Hippocampal formation (tissue), 2 donors: ENCODE measurements around the gene STYXL2.

ENCODE experiments used
- DNase-seq, 2 donors: peaks; one replicate each; lab custom pipeline; 2025; lab: John Stamatoyannopoulos, UW

STYXL2 gene

DNA sequence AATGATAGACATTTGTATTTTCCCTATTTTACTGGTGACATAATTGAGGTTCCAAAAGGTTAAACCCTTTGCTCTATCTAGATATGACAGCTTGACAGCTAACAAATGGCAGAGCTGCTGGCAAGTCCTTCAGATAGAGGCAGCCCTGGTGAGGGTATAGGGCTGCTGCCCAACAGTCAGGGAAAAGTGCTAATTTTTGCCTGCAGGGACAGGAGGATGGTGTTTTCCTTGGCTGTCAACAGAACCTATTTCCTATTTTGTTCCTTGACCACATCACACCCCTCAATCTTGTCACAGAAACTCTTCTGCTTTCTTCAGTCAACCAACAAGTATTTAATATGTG, 16.0 kb upstream of the STYXL2 start:
- no peak for DNase-seq

DNA sequence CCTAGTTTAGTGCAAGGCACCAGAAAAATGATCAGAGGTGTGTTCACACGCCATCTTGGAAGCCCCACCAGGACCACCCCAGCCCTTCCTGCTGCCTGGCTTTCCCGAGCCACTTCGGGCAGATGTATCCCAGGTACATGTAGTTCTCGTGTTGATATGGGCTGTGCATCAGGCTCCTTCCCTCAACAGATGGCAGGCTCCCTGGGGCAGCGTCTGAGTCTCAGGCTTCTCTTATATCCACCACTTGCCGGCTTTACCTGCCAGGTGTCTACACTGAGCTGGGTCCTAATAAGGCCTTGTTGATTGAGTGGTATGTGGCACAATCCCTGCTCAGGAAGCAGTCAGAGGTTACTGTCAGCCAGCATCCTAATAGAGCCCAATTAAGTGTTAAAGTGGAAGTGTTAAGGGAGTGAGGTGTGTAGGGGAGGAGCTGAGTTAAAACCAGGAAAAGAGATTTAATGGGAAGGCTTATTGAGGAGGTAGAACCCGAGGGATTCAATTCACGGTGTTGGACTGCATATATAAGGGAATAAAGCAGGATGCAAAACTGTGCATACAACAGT, 12.2 kb upstream of the STYXL2 start:
- no peak for DNase-seq

DNA sequence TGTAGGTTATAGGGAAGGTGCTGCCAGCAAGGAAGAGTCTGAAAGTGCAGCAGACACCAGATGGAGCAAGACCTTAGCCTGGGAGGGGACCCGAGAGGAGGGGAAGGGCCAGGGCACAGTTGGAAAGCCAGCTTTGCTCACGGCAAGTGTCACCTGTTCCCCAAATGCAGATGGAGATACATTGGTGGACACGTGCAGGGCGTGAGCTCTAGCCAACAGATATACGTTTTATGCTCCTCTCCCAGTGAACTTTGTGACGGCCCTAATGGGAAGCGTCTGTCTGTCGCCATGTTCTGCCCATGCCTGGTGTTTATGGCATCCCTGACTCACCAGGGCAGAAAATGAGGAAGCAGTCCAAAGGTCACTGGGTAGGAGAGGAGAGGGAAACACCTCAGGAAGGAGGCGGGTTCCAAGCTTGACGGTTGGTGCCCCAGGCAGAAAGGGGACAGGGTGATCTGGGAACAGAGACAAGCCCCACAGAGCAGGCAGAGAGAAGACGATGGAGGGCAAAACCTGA, 11.3 kb upstream of the STYXL2 start:
- no peak for DNase-seq

DNA sequence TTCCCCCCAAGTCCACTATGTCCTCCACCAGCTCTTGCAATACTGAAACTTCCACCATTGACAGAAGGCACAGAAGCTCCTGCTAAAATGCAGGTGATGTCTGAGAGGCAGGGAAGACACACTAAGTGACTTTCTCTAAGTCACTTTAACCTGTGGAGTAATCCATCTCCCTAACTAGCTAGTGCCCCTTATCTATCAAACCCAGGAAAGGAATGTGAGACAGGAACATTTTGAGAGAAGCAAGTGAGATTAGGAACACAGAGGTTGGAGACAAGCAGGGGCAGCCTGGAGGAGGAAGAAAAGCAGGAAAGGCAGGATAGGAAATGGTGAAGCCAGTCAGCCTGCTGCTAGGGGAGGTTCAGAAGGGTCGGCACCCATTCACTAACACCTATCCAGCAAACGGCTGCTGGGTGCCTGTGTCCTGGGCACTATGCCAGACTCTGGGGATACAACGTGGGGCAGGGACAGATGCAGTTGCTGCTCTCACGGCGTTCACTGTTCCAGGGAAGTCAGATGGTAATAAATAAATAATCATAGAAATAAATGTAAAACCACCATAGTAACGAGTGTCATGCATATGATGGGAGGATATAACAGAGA, 10.7 kb upstream of the STYXL2 start:
- no peak for DNase-seq

DNA sequence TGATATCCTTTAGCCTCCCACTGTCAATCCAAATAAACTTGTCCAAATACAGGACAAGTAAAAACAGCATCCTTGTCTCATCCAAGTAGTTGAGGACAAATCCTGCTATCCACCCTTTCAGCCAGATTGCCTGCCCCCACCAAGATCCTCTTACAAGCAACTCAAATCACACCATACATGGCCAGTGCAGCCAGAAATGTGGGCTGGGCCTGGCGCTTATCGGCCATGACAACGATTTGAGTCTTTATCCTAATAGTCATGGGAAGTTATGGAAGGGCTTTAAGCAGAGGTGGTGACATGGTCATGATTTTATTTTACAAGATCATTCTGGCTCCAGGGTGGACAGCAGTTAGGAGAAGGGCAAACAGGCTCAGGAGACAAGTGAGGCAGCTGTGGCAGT, 10.0 kb upstream of the STYXL2 start:
- DNase-seq = no peak

DNA sequence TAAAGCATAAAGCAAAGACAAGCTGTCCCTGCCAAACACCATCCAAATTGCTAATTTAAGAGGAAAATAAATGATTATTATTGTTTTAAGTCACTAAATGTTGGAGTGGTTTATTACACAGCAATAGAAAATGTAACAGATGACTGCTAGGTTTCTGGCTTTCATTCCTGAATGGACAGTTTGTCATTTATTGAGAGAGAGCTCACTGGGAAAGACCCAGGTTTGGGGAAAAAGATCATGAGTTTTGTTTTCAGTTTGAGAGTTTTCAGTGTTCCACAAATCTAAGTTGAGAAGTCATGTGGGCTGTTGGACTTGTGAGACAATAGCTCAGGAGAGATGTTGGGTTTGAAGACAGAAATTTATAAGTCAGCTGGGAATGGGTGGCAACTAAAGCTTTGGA, 9.1 kb upstream of the STYXL2 start:
- DNase-seq = no peak

DNA sequence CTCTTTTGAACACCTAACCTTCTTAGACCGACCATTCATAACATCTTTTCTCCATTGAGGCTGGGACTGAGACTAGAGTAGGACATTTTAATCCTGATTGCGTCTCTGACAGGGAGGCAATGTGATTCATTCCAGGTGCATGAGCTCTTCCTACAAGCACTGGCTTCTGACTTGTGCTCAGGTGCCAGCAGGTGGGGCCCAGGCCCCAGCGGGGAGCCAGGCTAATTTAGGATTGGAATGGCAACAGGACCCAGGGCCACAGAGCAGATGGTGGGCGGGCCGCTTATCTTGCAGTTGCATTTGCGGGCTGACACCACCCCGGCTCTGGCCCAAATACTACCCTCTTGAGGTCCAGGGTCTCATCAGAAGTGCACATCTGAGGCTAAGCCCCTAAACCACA, 7.8 kb upstream of the STYXL2 start:
- DNase-seq = no peak

DNA sequence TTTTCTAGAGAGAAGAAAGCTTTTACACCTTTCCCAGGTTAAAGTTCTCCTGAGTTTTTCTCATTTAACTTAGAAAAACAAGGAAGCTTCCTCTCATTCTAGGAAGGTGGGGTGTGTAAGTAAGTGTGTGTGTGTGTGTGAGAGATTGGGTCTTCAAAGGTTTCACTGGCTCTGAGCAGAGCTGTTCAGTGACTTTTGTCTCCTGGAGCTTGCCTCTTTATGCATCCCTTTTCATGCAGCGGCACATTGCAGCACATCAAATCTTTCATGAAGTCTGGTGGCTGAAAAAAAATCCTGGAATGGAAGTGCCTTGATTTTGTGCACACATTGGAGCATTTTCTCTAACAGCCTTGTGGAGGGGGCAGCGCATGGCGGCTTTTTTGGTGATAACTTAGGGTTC, 7.1 kb upstream of the STYXL2 start:
- DNase-seq = no peak

DNA sequence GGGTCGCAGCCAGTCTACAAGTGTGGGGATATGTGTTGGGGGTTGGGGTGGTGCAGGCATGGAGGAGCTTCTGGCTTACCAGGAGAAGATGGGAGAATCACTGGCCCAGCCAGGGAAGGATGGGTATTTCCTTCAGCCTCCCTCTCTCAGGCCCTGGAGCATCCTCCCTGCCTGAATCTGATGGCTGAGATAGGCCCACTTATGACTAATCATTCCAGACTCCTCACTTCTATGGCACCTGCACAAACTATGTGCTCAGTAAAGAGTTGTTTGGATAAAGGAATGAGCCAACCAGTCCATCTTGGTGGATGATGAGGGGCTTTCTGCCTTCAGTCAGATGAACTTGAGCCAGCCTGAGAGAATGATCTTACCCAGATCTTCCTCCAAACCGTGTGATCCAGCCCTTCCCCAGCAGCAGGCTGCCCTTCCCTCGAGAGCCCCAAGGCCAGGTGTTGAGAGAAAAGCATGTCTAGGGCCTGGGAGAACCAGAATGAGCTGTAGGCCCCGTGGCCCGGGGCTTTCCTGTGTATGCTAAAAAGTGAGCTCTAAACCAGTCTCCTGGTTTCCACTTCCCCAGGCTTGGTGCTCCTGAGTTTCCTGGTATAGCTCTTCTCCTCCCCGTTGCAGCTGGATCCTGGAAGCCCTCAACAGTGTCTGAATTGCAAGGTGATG, 5.0 kb upstream of the STYXL2 start:
- no peak for DNase-seq

DNA sequence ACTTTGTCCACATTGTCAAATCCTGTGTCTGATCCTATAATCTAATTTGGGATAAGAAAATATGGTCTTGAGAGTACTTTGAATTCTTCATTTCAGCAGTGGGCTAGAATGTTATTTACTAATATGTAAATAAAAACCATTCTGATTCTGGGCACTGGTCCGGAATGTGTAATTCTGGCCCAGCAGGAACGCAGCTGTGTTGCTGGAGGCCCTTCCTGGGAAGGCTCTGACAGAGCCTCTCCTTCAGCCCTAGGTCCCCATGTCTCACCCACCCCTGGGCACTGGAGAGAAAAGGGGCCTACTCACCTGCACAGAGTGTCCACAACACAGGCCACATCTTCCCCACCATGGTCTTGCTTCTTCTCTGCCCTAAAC, 3.9 kb upstream of the STYXL2 start:
- no peak for DNase-seq

DNA sequence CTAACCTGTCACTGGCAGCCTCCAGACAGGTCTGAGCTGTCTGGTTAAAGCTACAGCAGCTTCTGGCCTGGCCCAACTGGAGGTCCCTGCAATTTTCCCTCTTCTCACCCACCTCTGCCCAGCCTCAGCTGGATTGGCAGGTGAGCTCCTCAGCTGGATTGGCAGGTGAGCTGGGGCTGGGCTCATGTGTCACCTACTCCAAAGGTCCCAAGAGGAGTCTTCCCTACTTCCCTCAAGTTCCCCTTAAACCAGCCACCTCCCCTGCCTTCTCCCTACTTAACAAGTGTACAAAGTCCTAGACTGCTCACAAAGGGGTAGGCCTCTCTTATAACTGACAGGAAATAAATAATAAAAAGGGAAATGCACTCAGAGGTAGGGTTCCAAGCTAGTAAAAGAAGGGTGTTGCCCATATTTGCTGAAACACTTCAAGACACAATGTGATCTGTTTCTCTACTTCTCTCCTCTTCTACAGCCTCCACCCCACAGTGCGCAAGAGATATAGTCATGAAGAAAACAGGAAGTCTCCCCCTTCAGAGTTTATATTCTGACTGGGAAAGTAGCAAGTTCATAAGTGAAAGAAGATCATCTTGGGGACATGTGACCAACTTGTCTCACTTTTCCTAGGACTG, 3.4 kb upstream of the STYXL2 start, which contains the start of gene GPA33:
TSS of gene GPA33 (minus strand) at position 64 of the 629 bp plus-strand sequence. CDS start 90 bp downstream, outside the sequence.
- DNase-seq = no peak

DNA sequence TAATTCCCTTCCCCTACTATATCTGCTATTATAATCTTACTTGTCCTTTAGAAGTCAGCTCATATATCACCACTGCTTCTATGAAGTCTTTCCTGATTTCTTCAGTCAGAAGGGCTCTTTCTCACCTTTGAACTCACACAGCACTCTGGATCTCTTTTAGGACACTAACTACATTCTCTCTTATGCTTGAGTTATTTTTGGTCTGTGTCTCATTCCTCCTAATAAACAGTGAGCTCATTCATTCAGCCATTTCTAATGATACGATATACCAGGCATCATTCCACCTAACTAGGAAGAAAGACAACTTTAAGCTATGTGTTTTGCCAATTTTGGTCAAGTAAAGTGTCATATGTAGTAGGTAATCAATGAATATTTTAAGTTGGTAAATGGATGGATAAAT, 1.2 kb upstream of the STYXL2 start:
- DNase-seq = no peak

DNA sequence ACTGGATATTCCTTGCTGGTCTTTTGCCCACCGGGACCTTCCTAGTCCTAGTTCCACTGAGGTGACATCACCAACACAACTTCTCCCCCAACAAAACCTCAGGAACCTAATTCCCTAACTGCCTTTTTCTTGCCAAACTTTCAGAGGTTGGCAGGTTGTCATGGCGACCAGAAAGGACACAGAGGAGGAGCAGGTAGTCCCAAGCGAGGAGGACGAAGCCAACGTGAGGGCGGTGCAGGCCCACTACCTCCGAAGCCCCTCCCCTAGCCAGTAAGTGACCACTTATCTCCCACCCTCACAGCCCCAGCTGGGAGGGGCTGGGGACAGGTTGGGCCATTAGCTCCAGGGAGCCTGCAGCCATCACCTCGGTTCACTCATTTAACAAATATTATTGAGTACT, 815 bp downstream of the STYXL2 start:
- DNase-seq = no peak

DNA sequence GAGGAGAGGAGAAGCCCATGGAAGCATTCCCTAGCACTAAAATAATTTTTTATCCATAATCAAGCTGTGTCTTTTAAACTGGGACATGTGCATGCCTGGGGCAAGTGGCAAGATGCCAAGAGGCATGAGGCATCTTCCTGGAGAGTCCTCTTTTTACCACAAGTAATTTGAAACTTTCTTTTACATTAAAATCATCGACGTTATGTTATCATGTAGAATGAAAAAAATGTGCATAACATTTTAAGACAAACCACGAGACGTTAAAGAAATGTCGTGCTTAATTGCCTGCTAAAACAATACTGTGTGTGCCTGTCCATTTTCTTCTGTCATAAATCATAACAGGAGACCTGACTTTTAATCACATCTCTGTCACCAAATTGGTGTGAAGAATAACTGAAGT, 1.5 kb downstream of the STYXL2 start:
- no peak for DNase-seq

DNA sequence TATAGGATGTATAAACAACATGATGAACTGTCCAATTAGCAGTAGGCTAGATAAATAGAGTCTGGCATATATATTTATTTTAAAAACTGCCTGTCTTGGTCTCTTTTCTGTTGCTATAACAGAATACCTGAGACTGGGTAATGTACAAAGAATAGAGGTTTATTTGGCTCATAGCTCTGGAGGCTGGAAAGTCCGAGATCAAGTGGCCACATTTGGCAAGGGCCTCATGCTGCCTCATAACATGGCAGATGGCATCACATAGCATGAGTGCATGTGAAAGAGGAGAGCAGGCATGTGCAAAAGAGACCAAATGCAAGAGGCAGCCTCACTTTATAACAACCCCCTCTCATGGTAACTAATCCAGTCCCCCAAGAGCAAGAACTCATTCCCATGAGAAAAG, 6.0 kb downstream of the STYXL2 start:
- DNase-seq = no peak

DNA sequence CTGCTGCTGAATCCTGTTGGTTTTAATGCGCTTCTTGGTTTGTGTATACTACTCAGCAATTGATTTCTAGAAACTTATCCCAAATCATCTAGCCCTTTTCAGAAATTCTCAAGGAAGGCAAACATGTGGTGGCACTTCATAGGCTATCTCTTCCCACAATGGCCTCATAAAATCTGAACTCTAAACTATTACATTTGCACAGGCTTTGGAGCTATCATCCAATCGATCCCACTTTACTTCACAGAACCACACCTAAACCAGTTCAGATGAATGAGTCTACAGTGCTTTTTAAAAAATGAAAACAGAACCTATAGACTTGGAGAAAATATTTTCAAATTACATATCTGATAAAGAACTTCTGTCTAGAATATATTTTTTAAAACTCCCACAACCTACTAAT, 6.9 kb downstream of the STYXL2 start:
- DNase-seq = no peak

DNA sequence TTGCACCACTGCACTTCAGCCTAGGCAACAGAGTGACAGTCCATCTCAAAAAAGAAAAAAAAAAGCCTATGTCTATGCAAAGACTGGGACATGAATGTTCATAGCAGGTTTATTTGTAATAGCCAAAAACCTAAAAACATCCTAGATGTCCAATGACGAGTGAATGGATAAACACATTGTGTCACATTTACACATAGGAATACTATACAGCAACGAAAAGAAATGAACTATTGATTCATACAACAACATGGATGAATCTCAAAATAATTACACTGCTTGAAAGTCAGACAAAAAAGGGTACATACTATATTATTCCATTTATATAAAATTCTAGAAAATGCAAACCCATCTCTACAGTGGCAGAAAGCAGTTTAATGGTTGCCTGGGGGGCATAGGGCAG, 7.9 kb downstream of the STYXL2 start:
- no peak for DNase-seq

DNA sequence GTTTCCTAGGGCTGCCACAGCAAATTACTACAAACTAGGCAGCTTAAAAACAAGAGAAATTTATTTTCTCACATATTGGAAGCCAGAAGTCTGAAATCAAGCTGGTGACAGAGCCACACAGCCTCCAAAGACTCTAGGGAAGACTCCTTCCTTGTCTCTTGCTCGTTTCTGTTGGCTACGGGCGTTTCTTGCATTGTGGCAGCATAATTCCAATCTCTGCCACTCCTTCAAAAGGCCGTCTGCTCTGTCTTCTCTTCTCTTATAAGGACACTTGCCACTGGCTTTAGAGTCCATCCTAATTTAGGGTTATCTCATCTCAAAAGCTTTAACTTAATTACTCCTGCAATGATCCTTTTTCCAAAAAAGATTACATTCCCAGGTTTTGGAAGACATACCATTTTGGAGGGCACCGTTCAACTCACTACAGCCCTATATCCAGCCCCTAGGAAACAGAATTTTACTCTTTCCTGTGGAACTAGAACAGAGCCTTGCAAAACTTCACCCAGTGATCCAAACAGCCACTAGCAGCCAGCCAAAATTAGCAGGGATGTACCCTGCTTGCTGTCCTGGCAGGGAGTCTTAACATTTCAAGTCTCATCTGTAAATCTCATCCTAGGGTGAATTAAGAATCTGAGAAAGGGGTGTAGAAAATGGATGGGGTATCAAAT, 9.2 kb downstream of the STYXL2 start:
- DNase-seq = no peak

DNA sequence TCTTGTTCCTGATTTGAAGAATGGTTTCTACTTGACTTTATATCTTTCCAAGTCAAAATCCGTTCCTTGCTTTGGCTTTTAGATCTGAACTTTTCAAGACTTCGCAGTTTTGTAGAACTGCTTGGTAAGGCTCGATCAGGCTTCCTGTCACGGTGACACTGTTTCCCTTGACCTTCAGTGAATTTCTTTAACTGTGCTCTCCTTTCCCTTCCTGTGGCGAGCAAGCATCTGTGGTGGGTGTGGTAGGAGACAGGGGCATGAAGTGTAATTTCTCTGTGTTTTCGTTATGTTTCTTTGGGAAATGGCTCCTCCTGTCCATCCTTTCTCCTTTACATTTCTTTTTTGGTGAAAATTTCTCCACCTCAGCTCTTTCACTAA, 10.4 kb downstream of the STYXL2 start:
- no peak for DNase-seq

DNA sequence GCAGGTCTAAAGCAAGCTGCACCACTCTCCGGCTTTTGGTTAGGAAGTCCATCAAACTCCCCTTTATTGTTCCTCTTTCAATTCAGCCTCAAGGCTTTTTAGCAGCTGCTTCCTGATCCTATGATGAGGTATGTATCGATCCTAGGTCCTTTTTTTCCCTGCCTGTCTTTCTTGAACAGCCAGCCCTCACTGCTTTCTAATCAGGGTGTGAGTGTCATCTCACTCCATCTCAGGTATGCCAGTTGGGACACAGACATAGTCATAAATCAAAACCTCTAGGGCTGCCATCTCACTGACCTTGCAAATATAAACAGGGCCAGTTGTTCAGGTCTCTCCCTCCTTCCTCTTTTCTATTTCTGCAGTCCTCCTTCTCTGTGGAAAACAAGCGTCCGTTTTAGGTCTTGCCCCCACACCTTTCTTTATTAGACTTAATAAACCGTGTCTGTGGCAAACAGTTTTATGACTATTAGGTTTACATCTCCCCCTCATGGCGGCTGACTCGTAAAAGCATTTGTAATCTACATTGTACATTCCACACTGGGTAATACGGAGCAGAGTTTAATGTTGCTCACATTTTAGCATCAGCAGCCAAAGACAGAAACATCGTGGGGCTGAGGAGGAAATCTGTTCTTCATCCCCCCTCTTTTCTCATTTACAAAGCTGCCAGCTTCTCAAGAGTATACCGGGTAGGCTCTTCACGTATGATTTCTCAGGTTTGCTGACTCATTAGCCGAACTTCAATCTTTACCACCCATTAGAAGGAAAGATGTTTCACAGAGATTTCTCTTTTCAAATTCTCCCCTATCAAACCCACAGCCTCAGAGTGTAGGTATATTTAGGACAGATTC, 11.6 kb downstream of the STYXL2 start:
- no peak for DNase-seq

DNA sequence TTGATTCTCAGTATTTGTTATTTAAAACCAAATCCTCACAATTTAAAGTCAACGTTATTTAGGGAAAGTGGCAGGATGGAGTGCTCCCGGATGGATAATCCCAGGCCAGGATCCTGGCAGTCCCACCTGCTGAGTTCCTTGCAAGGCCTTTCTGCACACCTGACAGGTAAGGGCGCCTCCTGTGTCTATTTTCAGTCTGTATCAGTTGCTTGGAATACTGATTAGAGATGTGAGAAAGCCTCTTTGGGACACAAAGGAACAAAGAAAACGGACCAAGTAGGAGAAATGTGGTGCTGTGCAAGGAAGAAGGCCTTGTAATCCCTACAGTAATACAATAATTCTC, 12.2 kb downstream of the STYXL2 start:
- no peak for DNase-seq

DNA sequence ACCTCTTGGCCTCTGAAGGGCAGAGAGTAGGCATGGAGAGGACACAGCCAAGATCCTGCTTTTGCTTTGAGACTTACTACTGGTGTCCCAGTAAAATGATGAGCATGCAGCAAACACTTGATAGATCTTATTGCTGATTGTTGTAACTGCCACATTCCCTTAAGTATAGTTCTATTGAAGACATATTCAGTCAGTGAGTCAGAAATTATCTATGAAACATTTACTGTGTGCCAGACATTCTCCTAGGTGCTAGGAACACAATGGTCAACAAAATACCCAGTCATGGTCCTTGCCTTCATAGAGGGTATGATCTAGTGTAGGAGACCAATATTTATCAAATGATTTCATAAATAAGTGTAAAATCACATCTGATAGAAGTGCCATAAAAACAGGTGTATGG, 13.6 kb downstream of the STYXL2 start:
- no peak for DNase-seq
